ENCODE data around the gene ABLIM3.
"Not testable (repeated sequence)": the region's sequence is repeated elsewhere in the genome, so short reads cannot be mapped to it uniquely, and the experiment has no call there.

The ABLIM3 gene

GRCh38 chr5:149160291-149160787, 19.0 kb downstream of the ABLIM3 start:
- no peak for DNase-seq

GRCh38 chr5:149161026-149161687, 19.9 kb downstream of the ABLIM3 start:
- no peak for DNase-seq

DNA sequence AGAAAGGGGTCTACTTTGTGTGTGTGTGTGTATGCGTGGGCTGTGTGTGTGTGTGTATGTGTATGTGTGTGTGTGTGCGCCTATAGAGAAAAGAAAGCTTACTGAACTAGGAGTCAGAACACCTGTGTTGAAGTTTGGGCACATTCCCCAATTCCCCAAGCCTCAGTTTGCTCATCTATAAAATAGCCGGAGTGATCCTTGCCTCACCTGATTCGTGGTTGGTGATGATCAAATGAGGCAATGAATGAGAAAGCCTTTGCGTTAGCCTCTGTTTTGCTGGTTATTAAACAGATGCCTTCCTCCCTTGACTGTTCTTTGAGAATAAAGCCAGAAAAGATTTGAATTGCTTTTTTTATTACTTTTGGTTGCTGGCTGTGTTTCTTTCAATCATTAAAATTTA, 20.6 kb downstream of the ABLIM3 start:
- no peak for DNase-seq

- no peak for DNase-seq
Measured at GRCh38 chr5:149162401-149163084, 21.2 kb downstream of the ABLIM3 start.

GRCh38 chr5:149164731-149165130, 23.4 kb downstream of the ABLIM3 start:
- DNase-seq: no peak

DNA sequence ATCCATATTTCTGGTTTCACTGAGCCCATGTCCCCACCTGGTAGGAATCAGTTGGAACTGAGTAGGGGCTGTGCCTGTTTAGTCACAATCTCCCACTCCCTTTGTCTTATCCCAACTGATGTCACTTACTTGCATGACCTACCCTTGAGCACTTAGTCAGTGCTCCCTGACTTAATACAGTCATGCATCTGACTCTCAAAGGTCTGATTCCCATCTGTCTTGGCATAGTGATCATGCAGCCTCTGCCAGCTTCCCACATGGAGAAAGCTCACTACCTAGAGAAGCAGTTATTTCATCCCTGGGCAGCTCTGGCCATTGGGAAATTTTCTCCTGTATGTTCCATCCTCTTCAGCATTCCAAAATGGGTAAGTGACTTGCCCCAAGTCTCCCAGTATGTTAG, 24.8 kb downstream of the ABLIM3 start:
- DNase-seq: no peak

GRCh38 chr5:149166591-149167100, 25.4 kb downstream of the ABLIM3 start:
- no peak for DNase-seq

DNA sequence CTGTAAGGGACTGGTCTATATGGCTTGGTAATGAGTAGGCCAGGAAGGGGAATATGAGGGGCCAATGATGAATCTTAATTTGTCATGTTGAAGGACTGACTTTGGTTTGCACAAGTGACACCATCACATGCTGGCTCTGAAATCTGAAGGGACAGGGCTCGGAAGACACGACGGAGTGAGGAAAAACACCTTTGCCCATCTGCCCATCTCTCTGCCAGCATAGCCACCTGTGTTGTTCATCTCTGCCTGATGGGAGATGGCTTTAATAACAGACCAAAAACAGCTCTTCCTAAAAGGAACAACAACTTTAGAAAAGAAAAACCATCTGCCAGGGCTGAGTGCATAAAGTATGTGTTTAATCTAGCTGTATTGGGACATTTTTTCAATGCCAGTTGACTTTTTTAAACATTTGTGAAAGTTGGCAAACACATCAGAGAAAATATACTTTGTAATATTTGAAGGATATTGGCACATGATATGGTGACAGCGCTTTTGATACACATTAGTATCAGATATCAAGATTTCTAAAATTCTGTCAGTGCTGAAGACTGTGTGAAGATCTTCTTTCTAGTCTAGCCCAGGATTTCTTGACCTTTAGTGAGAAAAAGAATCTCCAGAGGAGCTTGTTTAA, 27.1 kb downstream of the ABLIM3 start:
- no peak for DNase-seq

GRCh38 chr5:149170299-149170698, 29.0 kb downstream of the ABLIM3 start:
- DNase-seq: no peak

GRCh38 chr5:149172261-149172660, 31.0 kb downstream of the ABLIM3 start:
- DNase-seq: no peak

DNA sequence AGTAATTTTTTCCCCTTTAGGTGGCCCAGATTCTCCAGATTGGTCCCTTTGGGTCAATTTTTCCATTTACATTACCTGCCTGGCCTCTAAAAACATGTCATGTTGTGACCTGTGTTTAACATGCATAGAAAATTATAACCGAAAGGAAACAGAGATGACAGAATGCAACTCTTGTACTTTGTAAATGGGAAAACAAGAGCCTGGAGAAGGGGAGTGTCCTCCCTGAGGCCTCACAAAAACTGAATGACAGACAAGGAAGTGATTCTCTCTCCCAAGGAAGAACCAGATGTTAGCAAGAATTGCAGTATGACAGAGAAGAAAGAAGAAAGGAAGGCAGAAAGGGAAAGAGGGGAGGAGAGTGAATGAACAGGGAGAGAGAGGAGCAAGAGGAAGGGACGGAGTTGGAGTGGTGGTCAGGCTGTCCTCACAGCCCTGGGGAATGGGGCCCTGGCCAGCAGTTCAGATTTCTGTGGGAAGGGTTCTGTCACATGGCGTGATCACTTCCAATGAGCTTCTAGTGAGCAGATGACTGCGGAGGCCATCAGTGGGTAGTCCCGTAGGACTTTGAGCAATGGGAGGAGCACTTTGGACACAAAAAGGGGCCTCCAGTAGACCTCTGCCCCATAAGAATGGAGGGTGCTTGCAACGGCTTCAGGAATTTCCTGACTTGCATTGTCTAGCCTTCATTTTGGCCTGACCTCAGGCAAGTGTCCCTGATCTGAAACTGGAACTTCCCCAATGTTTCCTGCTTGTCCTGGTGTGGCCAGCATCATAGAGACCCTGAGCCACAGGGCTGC, 31.6 kb downstream of the ABLIM3 start:
- no peak for DNase-seq

DNA sequence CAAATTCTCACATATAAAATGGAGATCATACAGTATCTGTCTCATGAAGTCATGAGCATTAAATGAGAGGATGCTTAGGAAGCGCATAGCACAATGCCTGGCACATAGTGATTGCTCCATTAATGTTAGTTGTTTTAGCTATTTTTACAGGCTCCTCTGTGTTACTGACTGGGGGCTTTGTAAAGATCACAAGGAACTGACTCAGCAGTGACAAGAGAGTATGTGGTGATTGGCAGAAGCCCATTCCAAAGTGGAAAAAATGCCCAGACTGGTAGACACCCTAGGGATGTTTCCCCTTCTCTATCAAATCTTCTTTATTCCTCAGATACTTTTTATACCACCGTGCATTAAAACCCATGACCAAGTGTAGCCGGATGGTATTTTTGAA, 33.5 kb downstream of the ABLIM3 start:
- no peak for DNase-seq

DNA sequence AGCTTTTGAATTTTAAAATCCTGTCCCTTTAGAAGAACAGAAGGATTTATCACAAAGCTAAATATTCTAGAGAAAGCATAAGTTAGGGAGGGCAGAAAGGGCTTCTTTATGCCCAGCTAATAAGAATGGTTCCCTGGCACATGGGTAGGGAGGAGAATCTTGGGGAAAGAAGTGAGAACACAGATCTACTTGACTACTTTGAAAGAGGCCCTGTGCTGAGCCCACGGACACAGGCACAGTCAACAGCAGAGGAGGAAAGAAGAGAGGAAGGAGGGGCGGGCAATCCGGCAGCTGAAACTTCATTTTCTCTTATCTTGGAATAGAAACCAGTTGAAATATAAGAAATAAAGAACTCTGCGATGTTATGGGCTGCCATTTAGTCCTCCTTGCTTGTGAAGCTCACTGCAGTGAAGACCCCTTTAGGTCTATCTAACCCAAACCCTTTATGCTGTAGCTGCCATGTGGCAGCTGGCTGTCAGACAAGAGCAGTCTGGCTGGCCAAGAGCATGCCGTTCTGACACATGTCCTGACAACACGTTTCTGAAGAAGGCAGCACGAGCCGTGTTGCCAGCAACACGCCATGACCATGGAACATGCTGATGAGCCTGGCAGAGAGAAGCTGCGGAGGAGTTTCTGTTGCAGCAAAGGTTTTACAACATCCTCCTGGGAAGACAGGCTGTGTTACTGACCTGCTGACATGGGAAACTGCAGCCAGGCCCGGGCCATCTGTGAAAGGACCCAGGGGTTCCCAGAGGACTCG, 34.2 kb downstream of the ABLIM3 start:
- DNase-seq: no peak

- no peak for DNase-seq
Measured at GRCh38 chr5:149177339-149177843, 36.1 kb downstream of the ABLIM3 start.

- DNase-seq: peak; percentile 16
Measured at GRCh38 chr5:149177911-149178565, 36.7 kb downstream of the ABLIM3 start.

- no peak for DNase-seq
Measured at GRCh38 chr5:149181732-149182131, 40.4 kb downstream of the ABLIM3 start.

DNA sequence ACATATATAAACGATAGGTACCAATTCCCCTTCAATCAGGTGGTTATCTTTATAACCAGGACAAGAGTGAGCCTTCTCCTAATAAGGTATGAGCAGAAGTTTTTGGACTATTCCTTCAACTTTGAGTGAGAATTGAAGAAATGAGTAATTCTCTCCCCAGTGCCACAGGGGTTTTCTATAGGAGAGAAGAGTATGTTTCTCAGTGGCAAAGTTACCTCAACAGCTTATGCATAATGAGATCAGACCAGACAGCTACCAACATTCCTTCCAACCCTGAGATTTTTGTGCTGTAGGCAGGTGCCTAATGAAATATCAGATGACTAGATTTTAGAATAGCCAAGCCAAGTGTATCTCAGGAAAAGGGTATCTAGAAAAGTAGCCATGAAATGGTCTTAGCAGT, 40.9 kb downstream of the ABLIM3 start:
- no peak for DNase-seq

- DNase-seq: no peak
Measured at GRCh38 chr5:149185067-149185466, 43.8 kb downstream of the ABLIM3 start.

GRCh38 chr5:149186506-149186905, 45.2 kb downstream of the ABLIM3 start:
- no peak for DNase-seq

DNA sequence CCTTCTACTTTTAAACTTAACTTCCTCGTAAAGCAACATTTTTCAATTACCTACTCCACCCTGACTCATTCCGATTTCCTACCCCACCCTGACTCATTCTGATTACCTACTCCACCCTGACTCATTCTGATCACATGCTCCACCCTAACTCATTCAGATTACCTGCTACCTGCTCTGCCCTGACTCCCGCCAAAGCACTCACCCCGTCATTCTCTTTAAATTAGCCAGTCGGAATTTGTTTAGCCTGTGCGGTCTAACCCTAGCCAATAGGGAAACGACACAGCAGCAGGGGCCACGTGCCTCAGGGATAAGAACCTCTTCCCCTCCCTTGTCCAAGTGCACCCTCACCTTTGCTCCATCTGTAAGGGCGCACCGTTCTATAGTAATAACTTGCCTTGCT, 46.3 kb downstream of the ABLIM3 start:
- not testable (repeated sequence) for DNase-seq

GRCh38 chr5:149188383-149188782, 47.1 kb downstream of the ABLIM3 start:
- DNase-seq: no peak

Measured in NCI-H2107 (cell line).